ENCODE results near the gene LETM1. TPM values are rescaled to one million over a fixed set of nuclear protein-coding genes. Genes with fewer than 3 reads are reported as not detected.
A peak's percentile ranks its signal among the peaks of the same experiment; 100 is the strongest.

LETM1 gene
- total and polyA plus RNA-seq, 2 of the 13 experiments (the other 11 are each of a cell fraction or from before 2014, with no cell fraction given): 9.7 to 41.6 TPM

DNA sequence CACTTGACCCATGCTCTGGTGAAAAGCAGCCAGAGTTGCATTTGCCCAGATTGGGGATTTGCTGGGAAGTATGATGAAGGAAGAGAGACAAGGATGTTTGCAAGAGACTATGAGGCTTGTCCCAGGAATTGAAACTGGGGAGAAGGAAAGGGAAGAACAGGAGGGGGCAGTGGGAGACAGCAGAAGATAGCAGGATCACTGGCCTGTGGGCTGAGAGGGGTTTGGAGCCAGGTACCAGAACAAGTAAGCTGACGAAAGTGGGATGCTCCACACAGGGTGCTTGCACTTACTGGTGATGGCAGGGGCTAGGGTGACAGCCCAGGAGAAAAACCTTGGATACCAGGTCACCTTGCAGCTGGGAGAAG, 3.4 kb upstream of the LETM1 start:
- CTCF ChIA-PET (ENCODE audit: low intra/inter-chr PET ratio, low total read pairs): interaction anchor here (1.1 to 2.1 kb wide), 2 partner anchors 40 to 51 kb away, joined by 3 to 12 read pairs; no protein-coding TSS in a partner anchor

More for the DNA sequence above, 3.4 kb upstream of the LETM1 start:
- WGBS (ENCODE audit: low lambda C conversion rate): 88% methylated on average over 1 of the region's 1 CpG
- Histone ChIP-seq H3K79me2 (ENCODE audit: insufficient read depth, low read length) (peaks cover 22% of the 10 kb centered on the region), H3K4me3 (replicated peaks in 1 of 3; ENCODE audit: insufficient read depth in 1 of 3, low read depth in 2 of 3, low read length in 3 of 3) (no peak overlapping the region), H3K4me1 (ENCODE audit: insufficient read depth, low read length) (peaks cover 68% of the 10 kb centered on the region), H3K27me3 (ENCODE audit: control insufficient read depth in 1 of 2, insufficient read depth in 2 of 2, low read length in 2 of 2) (no peaks in the 10 kb centered on the region; a peak in 1 of 5 replicates), H3K9me3 (ENCODE audit: low read length) (no peaks in the 10 kb centered on the region), H3K27ac (ENCODE audit: extremely low read length, insufficient read depth, low read length) (no peak overlapping the region), H4K20me1 (ENCODE audit: insufficient read depth, low read length) (no peaks in the 10 kb centered on the region), H3K36me3 (replicated peaks in 1 of 2; ENCODE audit: control insufficient read depth in 1 of 2, insufficient read depth in 2 of 2, low read length in 2 of 2) (no peaks in the 10 kb centered on the region), H3K9ac (ENCODE audit: insufficient read depth, low read depth, low read length) (no peak overlapping the region), H2AFZ (ENCODE audit: low read length) (no peak overlapping the region), H3K4me2 (ENCODE audit: low read depth, low read length) (no peak overlapping the region)
- ATAC-seq (no peak), DNase-seq (ENCODE audit: low spot score) (no peak), FAIRE-seq (no peak)
- in situ Hi-C loops (cut with HindIII; ENCODE audit: extremely low pct_ligation_motif_present, low pct_unique_long_range_greater_than_20kb) (no loop called here), intact Hi-C loops (cut with micrococcal nuclease; ENCODE audit: unreplicated experiment) (no loop called here)
- no TSS peak for BruUV-seq (replicated peaks)
- POLR2A ChIA-PET: no interaction called here
- TF ChIP-seq ZNF296 (CRISPR knock-in tag; conservative IDR thresholded peaks at IDR 0.05) (no peak), SMC3 (IDR thresholded peaks at IDR 0.05; ENCODE audit: low read length) (peak; percentile 55; the same call in 1 of the 2 replicates), JUND (CRISPR knock-in tag; IDR thresholded peaks at IDR 0.05) (no peak), ZBTB42 (CRISPR knock-in tag; IDR thresholded peaks at IDR 0.05) (no peak), RAD21 (CRISPR knock-in tag; IDR thresholded peaks at IDR 0.05) (peak; percentile 36; the same call in 1 of the 2 replicates), ZNF781 (CRISPR knock-in tag; IDR thresholded peaks at IDR 0.05; ENCODE audit: borderline replicate concordance, not compliant biosample characterization) (peak; percentile 32), STAG1 (CRISPR knock-in tag; IDR thresholded peaks at IDR 0.05) (peak; percentile 67)
- TF ChIP-seq, protein P1, sequence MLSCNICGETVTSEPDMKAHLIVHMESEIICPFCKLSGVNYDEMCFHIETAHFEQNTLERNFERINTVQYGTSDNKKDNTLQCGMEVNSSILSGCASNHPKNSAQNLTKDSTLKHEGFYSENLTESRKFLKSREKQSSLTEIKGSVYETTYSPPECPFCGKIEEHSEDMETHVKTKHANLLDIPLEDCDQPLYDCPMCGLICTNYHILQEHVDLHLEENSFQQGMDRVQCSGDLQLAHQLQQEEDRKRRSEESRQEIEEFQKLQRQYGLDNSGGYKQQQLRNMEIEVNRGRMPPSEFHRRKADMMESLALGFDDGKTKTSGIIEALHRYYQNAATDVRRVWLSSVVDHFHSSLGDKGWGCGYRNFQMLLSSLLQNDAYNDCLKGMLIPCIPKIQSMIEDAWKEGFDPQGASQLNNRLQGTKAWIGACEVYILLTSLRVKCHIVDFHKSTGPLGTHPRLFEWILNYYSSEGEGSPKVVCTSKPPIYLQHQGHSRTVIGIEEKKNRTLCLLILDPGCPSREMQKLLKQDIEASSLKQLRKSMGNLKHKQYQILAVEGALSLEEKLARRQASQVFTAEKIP (CRISPR knock-in tag; IDR thresholded peaks at IDR 0.05; ENCODE audit: borderline replicate concordance): no peak
- TF ChIP-seq, protein P2, sequence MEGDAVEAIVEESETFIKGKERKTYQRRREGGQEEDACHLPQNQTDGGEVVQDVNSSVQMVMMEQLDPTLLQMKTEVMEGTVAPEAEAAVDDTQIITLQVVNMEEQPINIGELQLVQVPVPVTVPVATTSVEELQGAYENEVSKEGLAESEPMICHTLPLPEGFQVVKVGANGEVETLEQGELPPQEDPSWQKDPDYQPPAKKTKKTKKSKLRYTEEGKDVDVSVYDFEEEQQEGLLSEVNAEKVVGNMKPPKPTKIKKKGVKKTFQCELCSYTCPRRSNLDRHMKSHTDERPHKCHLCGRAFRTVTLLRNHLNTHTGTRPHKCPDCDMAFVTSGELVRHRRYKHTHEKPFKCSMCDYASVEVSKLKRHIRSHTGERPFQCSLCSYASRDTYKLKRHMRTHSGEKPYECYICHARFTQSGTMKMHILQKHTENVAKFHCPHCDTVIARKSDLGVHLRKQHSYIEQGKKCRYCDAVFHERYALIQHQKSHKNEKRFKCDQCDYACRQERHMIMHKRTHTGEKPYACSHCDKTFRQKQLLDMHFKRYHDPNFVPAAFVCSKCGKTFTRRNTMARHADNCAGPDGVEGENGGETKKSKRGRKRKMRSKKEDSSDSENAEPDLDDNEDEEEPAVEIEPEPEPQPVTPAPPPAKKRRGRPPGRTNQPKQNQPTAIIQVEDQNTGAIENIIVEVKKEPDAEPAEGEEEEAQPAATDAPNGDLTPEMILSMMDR (CRISPR knock-in tag; IDR thresholded peaks at IDR 0.05): peak; percentile 68
- TF ChIP-seq, protein P3, sequence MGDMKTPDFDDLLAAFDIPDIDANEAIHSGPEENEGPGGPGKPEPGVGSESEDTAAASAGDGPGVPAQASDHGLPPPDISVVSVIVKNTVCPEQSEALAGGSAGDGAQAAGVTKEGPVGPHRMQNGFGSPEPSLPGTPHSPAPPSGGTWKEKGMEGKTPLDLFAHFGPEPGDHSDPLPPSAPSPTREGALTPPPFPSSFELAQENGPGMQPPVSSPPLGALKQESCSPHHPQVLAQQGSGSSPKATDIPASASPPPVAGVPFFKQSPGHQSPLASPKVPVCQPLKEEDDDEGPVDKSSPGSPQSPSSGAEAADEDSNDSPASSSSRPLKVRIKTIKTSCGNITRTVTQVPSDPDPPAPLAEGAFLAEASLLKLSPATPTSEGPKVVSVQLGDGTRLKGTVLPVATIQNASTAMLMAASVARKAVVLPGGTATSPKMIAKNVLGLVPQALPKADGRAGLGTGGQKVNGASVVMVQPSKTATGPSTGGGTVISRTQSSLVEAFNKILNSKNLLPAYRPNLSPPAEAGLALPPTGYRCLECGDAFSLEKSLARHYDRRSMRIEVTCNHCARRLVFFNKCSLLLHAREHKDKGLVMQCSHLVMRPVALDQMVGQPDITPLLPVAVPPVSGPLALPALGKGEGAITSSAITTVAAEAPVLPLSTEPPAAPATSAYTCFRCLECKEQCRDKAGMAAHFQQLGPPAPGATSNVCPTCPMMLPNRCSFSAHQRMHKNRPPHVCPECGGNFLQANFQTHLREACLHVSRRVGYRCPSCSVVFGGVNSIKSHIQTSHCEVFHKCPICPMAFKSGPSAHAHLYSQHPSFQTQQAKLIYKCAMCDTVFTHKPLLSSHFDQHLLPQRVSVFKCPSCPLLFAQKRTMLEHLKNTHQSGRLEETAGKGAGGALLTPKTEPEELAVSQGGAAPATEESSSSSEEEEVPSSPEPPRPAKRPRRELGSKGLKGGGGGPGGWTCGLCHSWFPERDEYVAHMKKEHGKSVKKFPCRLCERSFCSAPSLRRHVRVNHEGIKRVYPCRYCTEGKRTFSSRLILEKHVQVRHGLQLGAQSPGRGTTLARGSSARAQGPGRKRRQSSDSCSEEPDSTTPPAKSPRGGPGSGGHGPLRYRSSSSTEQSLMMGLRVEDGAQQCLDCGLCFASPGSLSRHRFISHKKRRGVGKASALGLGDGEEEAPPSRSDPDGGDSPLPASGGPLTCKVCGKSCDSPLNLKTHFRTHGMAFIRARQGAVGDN (CRISPR knock-in tag; IDR thresholded peaks at IDR 0.05): 0 out of 2 replicates have a peak, but pooled peaks have one; percentile 17
